CD14-positive monocyte (primary cell): Measurements from ENCODE around the gene MIF4GD. TPM values are rescaled to one million over a fixed set of nuclear protein-coding genes. Genes with fewer than 3 reads are reported as not detected.

Experiments used
- DNase-seq, 3 donors: peaks; one replicate each; pipeline ENCODE4 v3.0.0-alpha.2; 2011 to 2022
- H2AFZ ChIP-seq: 2 replicates; pipeline ENCODE4 v1.6.0; 2012; ENCODE audit warnings: mild to moderate bottlenecking, low read depth, low read length, inconsistent platforms; ENCODE audit not compliant: insufficient read depth, poor library complexity, severe bottlenecking
- H3K27ac ChIP-seq, 2 donors: 1 replicate in 1 of 2; 2 replicates in 1 of 2; pipeline ENCODE4 v1.5.1; 2012 to 2013; ENCODE audit warnings: low read length in 2 of 2, control low read depth in 1 of 2, inconsistent platforms in 1 of 2, low read depth in 1 of 2, mild to moderate bottlenecking in 1 of 2
- H3K27me3 ChIP-seq, 2 donors: one replicate each; pipeline versions ENCODE4 v1.6.0 to v1.6.1; 2011 to 2013; ENCODE audit warnings: low read length in 2 of 2; ENCODE audit not compliant: control insufficient read depth in 2 of 2, insufficient read depth in 2 of 2
- H3K36me3 ChIP-seq, 2 donors: replicated peaks in 1 of 2; 1 replicate in 1 of 2; 2 replicates in 1 of 2; pipeline versions ENCODE4 v1.5.1 to v1.6.1; 2012 to 2013; ENCODE audit warnings: low read length in 2 of 2, control low read depth in 1 of 2, inconsistent platforms in 1 of 2, mild to moderate bottlenecking in 1 of 2; ENCODE audit not compliant: insufficient read depth in 2 of 2, control insufficient read depth in 1 of 2
- H3K4me1 ChIP-seq, 2 donors: 1 replicate in 1 of 2; 2 replicates in 1 of 2; pipeline versions ENCODE4 v1.5.1 to v1.6.1; 2012 to 2013; ENCODE audit warnings: low read length in 2 of 2, control low read depth in 1 of 2, inconsistent platforms in 1 of 2, mild to moderate bottlenecking in 1 of 2, moderate library complexity in 1 of 2; ENCODE audit not compliant: insufficient read depth in 2 of 2, control insufficient read depth in 1 of 2
- H3K4me2 ChIP-seq: replicated peaks from 2 replicates; pipeline ENCODE3; 2012; ENCODE audit warnings: low read length, moderate library complexity, mild to moderate bottlenecking; ENCODE audit not compliant: poor library complexity, severe bottlenecking; ENCODE audit errors: extremely low read depth
- H3K4me3 ChIP-seq, 3 experiments: fragments of 200-600 bp in 1 of 3; sonication (generic) in 1 of 3; replicated peaks in 1 of 3; 1 replicate in 2 of 3; 2 replicates in 1 of 3; pipeline ENCODE4 v1.5.1; 2011 to 2013; ENCODE audit warnings: low read length in 3 of 3, mild to moderate bottlenecking in 3 of 3, control low read depth in 2 of 3, low read depth in 2 of 3, inconsistent platforms in 1 of 3, moderate library complexity in 1 of 3
- H3K79me2 ChIP-seq: 2 replicates; pipeline ENCODE4 v1.6.0; 2012; ENCODE audit warnings: mild to moderate bottlenecking, control low read depth, inconsistent platforms, low read length, moderate library complexity; ENCODE audit not compliant: insufficient read depth
- H3K9ac ChIP-seq: 2 replicates; pipeline ENCODE4 v1.6.0; 2017; ENCODE audit warnings: low read length, mild to moderate bottlenecking; ENCODE audit not compliant: insufficient read depth, poor library complexity, severe bottlenecking
- H3K9me3 ChIP-seq, 2 donors: replicated peaks in 1 of 2; 1 replicate in 1 of 2; 2 replicates in 1 of 2; pipeline versions ENCODE4 v1.5.1 to v1.6.1; 2012 to 2013; ENCODE audit warnings: low read length in 2 of 2, control low read depth in 1 of 2; ENCODE audit not compliant: control insufficient read depth in 1 of 2, insufficient read depth in 1 of 2
- H4K20me1 ChIP-seq: 2 replicates; pipeline ENCODE4 v1.6.0; 2012; ENCODE audit warnings: mild to moderate bottlenecking, low read length, control low read depth, moderate library complexity; ENCODE audit not compliant: insufficient read depth
- H3K27ac Mint-ChIP-seq, 7 donors: one replicate each; pipeline ENCODE4 v1.8.0; 2020; ENCODE audit warnings: mild to moderate bottlenecking in 7 of 7, mixed read lengths in 7 of 7, moderate library complexity in 6 of 7, inconsistent platforms in 2 of 7
- H3K27me3 Mint-ChIP-seq, 3 donors: one replicate each; pipeline ENCODE4 v1.8.0; 2021 to 2022; ENCODE audit warnings: low read depth in 3 of 3, mild to moderate bottlenecking in 3 of 3, mixed read lengths in 3 of 3, moderate library complexity in 3 of 3, inconsistent platforms in 1 of 3
- H3K36me3 Mint-ChIP-seq, 2 donors: one replicate each; pipeline ENCODE4 v1.8.0; 2020; ENCODE audit warnings: mixed read lengths in 2 of 2, inconsistent platforms in 1 of 2, mild to moderate bottlenecking in 1 of 2
- H3K4me1 Mint-ChIP-seq: one replicate; pipeline ENCODE4 v1.8.0; 2020; ENCODE audit warnings: mild to moderate bottlenecking, mixed read lengths
- H3K4me3 Mint-ChIP-seq, 2 donors: one replicate each; pipeline ENCODE4 v1.8.0; 2020; ENCODE audit warnings: mild to moderate bottlenecking in 2 of 2, mixed read lengths in 2 of 2, moderate library complexity in 1 of 2
- H3K9me3 Mint-ChIP-seq, 7 donors: one replicate each; pipeline ENCODE4 v1.8.0; 2020 to 2022; ENCODE audit warnings: mixed read lengths in 7 of 7, mild to moderate bottlenecking in 6 of 7, moderate library complexity in 6 of 7, inconsistent platforms in 2 of 7
- CTCF ChIP-seq: fragments of 200-600 bp; IDR thresholded peaks from one replicate; pipeline ENCODE4 v1.8.0; 2022; ENCODE audit warnings: antibody characterized with exemption, mild to moderate bottlenecking
- WGBS: methylation state at CpG from one replicate; pipeline ENCODE4 v1.1.5; 2013; ENCODE audit warnings: missing lambda C conversion rate; ENCODE audit not compliant: insufficient coverage; 5-methylcytosine and 5-hydroxymethylcytosine counted together
- intact Hi-C, 2 donors: fragments of 100-400 bp; cut with micrococcal nuclease; formaldehyde crosslinking; loops; one replicate each; pipeline versions ENCODE4 v1.15.0 to v1.15.1; 2023
- polyA plus RNA-seq, 3 donors: library from polyadenylated mRNA; depleted of rRNA in 1 of 3; unstranded in 2 of 3; stranded (reverse) in 1 of 3; fragments of 300-500 nt in 2 of 3; fragments of >200 nt in 1 of 3; fragmentation: Illumina TruSeq in 2 of 3; gene quantifications; 1 replicate in 2 of 3; 2 replicates in 1 of 3; pipeline ENCODE4 v1.2.3, GENCODE V29; 2012 to 2021

Gene MIF4GD
- polyA plus RNA-seq, 3 donors: 66.9 to 103 (median 80.6) TPM

DNA sequence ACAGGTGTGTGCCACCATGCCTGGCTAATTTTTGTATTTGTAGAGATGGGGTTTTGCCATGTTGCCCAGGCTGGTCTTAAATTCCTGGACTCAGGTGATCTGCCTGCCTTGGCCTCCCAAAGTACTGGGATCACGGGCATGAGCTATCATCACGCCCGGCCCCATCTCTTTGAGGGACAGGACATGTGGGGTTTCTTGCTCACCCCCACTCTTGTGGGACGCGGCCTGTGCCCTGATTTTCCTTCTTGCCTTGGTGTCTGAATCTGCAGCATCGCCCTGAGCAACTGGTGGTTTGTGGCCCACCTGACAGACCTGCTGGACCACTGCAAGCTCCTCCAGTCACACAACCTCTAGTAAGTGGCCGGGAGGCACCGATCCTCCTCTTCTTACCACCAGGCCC, 40.0 kb downstream of the MIF4GD start:
- no peaks in the 10 kb centered on the region for H3K9me3 ChIP-seq
- no peaks in the 10 kb centered on the region for H3K9me3 Mint-ChIP-seq
- peaks cover 25% of the 10 kb centered on the region for H3K79me2 ChIP-seq
- 100% methylated on average over 5 of the region's 8 CpGs for WGBS
- H3K36me3 ChIP-seq: peaks cover 48 to 59% of the 10 kb centered on the region in 2 donors
- peaks cover 53 to 76% of the 10 kb centered on the region in 2 donors for H3K36me3 Mint-ChIP-seq
- no peak overlapping the region for H3K4me3 Mint-ChIP-seq
- no peak overlapping the region for H3K4me2 ChIP-seq
- H3K27me3 ChIP-seq: no peaks in the 10 kb centered on the region
- peaks cover 0 to 4% (median 1%) of the 10 kb centered on the region in 3 donors for H3K27me3 Mint-ChIP-seq
- no peak overlapping the region for H3K4me3 ChIP-seq
- peak overlapping the region in 2 of 7 donors; percentile 36 to 65 for H3K27ac Mint-ChIP-seq
- TF ChIP-seq CTCF: no peak
- H2AFZ ChIP-seq: no peak overlapping the region
- peak overlapping the region in 1 of 2 donors; percentile 20 for H3K27ac ChIP-seq
- H3K4me1 ChIP-seq: peaks cover 35 to 37% of the 10 kb centered on the region in 2 donors
- intact Hi-C loops: no loop called here
- no peak overlapping the region for H3K9ac ChIP-seq
- peaks cover 38% of the 10 kb centered on the region for H3K4me1 Mint-ChIP-seq
- peaks cover 5% of the 10 kb centered on the region for H4K20me1 ChIP-seq
- no peak for DNase-seq

GRCh38 chr17:75228847-75229246, 42.2 kb downstream of the MIF4GD start:
- Mint-ChIP-seq H3K4me1 (peaks cover 38% of the 10 kb centered on the region), H3K27ac (peak overlapping the region; percentile 85 to 94 (median 91)), H3K4me3 (peak overlapping the region; percentile 67 to 85), H3K27me3 (peaks cover 0 to 4% (median 1%) of the 10 kb centered on the region in 3 donors), H3K9me3 (no peaks in the 10 kb centered on the region), H3K36me3 (peaks cover 56 to 78% of the 10 kb centered on the region in 2 donors)
- peak; percentile 36 to 67 (median 64) for DNase-seq
- peaks cover 21% of the 10 kb centered on the region for H3K79me2 ChIP-seq
- H4K20me1 ChIP-seq: no peaks in the 10 kb centered on the region
- H3K27me3 ChIP-seq: no peaks in the 10 kb centered on the region
- H2AFZ ChIP-seq: no peak overlapping the region
- H3K4me1 ChIP-seq: peaks cover 35 to 37% of the 10 kb centered on the region in 2 donors
- H3K27ac ChIP-seq: peak overlapping the region; percentile 87 to 92
- peaks cover 52 to 59% of the 10 kb centered on the region in 2 donors for H3K36me3 ChIP-seq
- peak overlapping the region; percentile 80 for H3K4me2 ChIP-seq
- peak overlapping the region; percentile 50 for H3K9ac ChIP-seq
- no peaks in the 10 kb centered on the region for H3K9me3 ChIP-seq
- no peak for TF ChIP-seq CTCF
- intact Hi-C loops: no loop called here
- peak overlapping the region in 2 of 3 experiments; percentile 20 to 72 for H3K4me3 ChIP-seq
- 8% methylated on average over 3 of the region's 4 CpGs for WGBS
